NT2/D1 (cell line): Measurements from ENCODE around the gene TLK1.

Source experiments
- DNase-seq: peaks from one replicate; pipeline ENCODE4 v3.0.0-alpha.2; 2011; ENCODE audit warnings: low read depth, low spot score
- H3K27me3 ChIP-seq: 2 replicates; pipeline ENCODE4 v1.6.0; 2011; ENCODE audit warnings: mild to moderate bottlenecking; ENCODE audit not compliant: insufficient read length, insufficient read depth
- H3K36me3 ChIP-seq: 2 replicates; pipeline ENCODE4 v1.6.1; 2011; ENCODE audit warnings: mild to moderate bottlenecking, low read length, mixed read lengths; ENCODE audit not compliant: insufficient read depth, insufficient read length
- H3K4me1 ChIP-seq: 2 replicates; pipeline ENCODE4 v1.5.1; 2011; ENCODE audit not compliant: insufficient read depth, insufficient read length
- H3K4me3 ChIP-seq: 2 replicates; pipeline ENCODE4 v1.5.1; 2011; ENCODE audit warnings: low read depth; ENCODE audit not compliant: insufficient read length
- H3K9ac ChIP-seq: 2 replicates; pipeline ENCODE4 v1.6.0; 2011; ENCODE audit warnings: low read depth; ENCODE audit not compliant: insufficient read length
- H3K9me3 ChIP-seq: 2 replicates; pipeline ENCODE4 v1.5.1; 2011; ENCODE audit warnings: mild to moderate bottlenecking, low read length; ENCODE audit not compliant: insufficient read depth
- SUZ12 ChIP-seq: IDR thresholded peaks from 2 replicates; pipeline ENCODE4 v1.6.1; 2011; ENCODE audit not compliant: insufficient read length, insufficient read depth; ENCODE audit errors: extremely low read depth
- YY1 ChIP-seq: IDR thresholded peaks from 2 replicates; pipeline ENCODE4 v1.6.1; 2011; ENCODE audit not compliant: insufficient read length, insufficient read depth
- ZNF274 ChIP-seq: IDR thresholded peaks from 2 replicates; pipeline ENCODE4 v1.6.1; 2011; ENCODE audit warnings: mild to moderate bottlenecking, low read depth, low read length

The TLK1 gene

DNA sequence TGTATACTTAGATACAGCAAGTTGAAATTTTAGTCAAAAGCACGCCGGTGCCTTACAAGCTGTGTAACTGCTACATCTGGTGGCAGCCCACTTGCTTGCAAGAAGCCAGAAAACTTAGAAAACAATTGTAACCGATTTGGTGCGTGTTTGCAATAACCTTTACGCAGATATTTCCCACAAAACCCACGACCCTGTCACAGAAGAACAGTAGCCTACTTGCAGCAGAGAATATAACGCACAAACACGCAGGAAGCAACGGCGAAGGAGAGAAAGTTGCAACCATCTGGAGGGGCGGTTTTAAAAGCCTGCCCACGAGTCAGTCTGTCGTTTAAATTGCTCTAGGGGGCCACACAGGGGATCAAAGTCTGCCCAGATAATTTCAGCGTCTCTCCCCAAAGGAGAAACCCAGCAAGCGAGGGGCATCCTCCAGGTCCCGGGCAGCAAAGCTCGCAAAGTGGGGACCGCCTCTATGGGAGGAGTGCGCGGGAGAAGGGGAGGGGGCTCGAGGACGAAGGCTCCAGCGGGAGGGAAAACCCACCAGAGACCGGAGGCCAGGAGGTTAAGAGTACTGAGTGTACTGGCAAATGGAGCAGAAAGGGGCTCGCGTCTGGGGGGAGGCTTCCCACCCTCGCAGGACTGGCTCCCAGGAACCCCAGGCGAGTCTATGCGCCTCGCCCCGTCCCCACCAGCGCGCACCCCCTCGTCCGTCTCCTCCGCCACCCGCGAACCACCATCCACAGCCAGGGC, 1.1 kb downstream of the TLK1 start:
- Histone ChIP-seq H3K4me1 (no peaks in the 10 kb centered on the region), H3K9me3 (no peaks in the 10 kb centered on the region), H3K36me3 (no peaks in the 10 kb centered on the region), H3K4me3 (peak overlapping the region; percentile 94), H3K9ac (peak overlapping the region; percentile 99), H3K27me3 (no peaks in the 10 kb centered on the region)
- no peak for TF ChIP-seq ZNF274
- TF ChIP-seq SUZ12, result no peak
- TF ChIP-seq YY1, result no peak
- DNase-seq, result no peak

DNA sequence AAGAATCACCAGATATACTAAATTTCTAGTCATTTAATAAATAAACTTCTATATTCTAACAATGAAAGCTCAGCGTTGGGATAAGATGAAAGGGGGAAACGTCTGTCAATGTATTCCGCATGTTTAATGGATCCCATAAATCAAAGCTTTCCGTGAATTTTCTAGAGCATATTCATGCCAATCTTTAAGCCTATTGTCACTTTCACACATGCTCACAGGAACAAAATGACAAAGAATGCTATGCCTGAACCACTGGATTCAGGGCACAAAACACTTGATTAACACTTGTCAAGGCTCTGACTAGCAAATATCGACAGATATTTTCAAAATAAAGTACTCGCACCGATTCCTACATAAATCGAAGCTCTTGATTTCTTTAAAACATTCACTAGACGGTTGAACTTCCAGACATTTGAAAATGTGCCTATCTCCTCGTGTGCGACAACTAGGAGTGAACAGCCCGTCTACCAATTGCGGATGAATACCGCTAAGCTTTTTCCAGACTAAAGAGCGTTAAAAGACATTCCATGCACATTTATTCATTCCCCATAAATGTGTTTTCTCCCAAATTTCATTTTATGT, 1.8 kb downstream of the TLK1 start:
- Histone ChIP-seq H3K4me1 (no peaks in the 10 kb centered on the region), H3K36me3 (peaks cover under 1% of the 10 kb centered on the region), H3K4me3 (peak overlapping the region; percentile 94), H3K9me3 (no peaks in the 10 kb centered on the region), H3K9ac (peak overlapping the region; percentile 99), H3K27me3 (no peaks in the 10 kb centered on the region)
- DNase-seq, result no peak
- TF ChIP-seq ZNF274 (no peak), YY1 (no peak), SUZ12 (no peak)

DNA sequence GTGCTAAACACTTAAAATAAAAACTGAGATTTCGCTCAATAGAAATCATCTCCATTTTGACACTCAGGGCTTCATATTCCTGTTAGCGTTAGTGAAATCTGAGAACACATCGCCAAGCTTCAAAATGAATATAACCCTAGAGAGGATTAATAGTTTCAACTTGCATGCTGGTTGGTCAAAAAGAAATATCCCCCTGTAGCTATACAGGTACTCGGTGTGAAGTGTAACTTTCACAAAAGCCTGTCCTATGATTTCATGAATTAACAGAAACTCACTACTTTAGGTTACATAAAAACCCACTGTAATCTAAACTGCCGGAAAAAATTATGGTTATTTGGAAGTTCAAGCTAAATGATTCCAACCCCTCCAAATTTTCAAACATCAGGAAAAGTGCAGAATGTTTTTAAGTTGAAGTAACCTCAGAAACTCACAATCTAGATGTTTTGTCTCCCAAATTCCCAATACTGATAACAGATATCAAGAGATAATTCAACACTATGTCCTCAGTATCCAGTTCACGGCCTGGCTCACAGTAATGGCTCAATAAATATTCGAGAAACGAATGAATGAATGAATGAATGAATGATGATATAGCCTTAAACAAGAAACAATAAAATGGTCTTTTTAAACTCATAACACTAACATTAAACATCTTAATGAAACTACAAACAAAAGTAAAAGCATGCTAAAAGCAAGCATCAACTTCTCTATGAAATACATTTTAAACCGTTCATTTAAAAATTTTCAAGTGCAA, 2.5 kb downstream of the TLK1 start:
- H3K4me1 ChIP-seq, result no peaks in the 10 kb centered on the region
- TF ChIP-seq SUZ12, result no peak
- TF ChIP-seq YY1, result no peak
- TF ChIP-seq ZNF274, result no peak
- H3K36me3 ChIP-seq, result peaks cover 2% of the 10 kb centered on the region
- peak overlapping the region; percentile 52 for H3K9ac ChIP-seq
- no peak for DNase-seq
- H3K4me3 ChIP-seq, result peak overlapping the region; percentile 94
- no peaks in the 10 kb centered on the region for H3K9me3 ChIP-seq
- no peaks in the 10 kb centered on the region for H3K27me3 ChIP-seq

DNA sequence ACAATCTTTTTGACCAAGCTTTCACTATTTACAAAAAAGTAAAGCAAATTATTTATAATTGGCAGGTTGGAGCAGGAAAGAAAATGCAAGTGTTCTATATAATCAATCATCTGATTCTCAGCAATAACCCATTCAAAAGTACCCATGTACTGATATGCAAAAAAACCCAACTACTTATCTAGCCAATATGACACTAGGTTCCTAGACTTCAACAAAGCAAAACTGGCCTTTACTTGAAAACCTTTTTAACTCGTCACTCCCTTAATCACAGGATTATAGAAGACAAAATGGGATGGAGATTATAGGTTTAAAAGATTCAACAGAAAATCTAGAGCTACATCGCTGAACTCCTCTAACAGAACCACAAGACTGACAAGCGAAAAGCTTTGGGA, 3.6 kb downstream of the TLK1 start:
- Histone ChIP-seq H3K9me3 (no peaks in the 10 kb centered on the region), H3K9ac (no peak overlapping the region), H3K36me3 (peaks cover 2% of the 10 kb centered on the region), H3K4me3 (no peak overlapping the region), H3K4me1 (no peaks in the 10 kb centered on the region), H3K27me3 (no peaks in the 10 kb centered on the region)
- no peak for DNase-seq
- TF ChIP-seq ZNF274 (no peak), SUZ12 (no peak), YY1 (no peak)

DNA sequence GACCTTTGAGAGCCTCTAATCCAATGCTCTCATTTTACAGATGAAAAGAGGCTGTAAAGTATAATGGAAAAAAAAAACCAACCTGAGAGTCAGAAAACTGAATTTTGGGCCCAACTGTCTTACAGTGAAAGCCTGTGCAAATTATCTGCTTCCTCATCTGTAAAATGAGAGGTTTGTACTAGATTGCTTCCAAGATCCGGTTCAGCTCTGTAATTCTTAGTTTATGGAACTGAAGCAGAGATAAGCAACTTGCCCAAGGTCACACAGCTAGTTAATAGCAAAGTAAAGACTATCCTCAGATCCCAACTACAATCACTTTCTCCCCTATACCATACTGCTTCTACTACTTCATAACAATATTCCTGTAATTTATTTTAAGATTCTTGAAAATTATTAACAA, 6.3 kb downstream of the TLK1 start:
- TF ChIP-seq YY1, result no peak
- no peak for TF ChIP-seq SUZ12
- no peak for TF ChIP-seq ZNF274
- DNase-seq, result no peak
- Histone ChIP-seq H3K4me3 (no peak overlapping the region), H3K9me3 (no peaks in the 10 kb centered on the region), H3K4me1 (no peaks in the 10 kb centered on the region), H3K9ac (no peak overlapping the region), H3K36me3 (peaks cover 5% of the 10 kb centered on the region), H3K27me3 (no peaks in the 10 kb centered on the region)

DNA sequence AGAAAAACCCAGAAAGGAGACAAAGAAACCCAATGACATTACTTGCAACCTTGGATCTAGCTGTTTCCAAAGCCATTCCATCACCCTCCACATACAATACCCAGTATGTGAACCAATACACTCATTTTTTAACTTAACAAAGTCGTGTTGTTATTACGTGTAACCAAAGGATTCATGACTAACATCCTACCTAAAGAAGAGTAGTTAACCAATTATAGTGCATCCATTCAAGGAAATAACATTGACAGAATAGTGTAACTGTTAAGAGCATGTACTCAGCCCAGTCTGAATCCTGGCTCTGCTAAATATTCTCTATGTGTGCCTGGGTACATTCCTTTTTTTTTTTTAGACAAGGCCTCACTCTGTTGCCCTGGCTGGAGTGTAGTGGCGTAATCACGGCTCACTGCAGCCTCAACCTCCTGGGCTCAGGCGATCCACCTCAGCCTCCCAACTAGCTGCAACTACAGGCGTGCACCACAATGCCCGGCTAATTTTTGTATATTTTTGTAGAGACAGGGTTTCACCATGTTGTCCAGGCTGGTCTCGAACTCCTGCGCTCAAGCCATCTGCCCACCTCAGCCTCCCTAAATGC, 9.9 kb downstream of the TLK1 start:
- H3K9ac ChIP-seq, result no peak overlapping the region
- H3K36me3 ChIP-seq, result peaks cover 5% of the 10 kb centered on the region
- H3K27me3 ChIP-seq, result no peaks in the 10 kb centered on the region
- H3K4me3 ChIP-seq, result no peak overlapping the region
- no peaks in the 10 kb centered on the region for H3K9me3 ChIP-seq
- no peaks in the 10 kb centered on the region for H3K4me1 ChIP-seq
- no peak for TF ChIP-seq ZNF274
- TF ChIP-seq SUZ12, result no peak
- no peak for TF ChIP-seq YY1
- DNase-seq, result no peak
